NCI-H1930 (cell line): Measurements from ENCODE around the gene FHAD1.
"Not testable (repeated sequence)": the region's sequence is repeated elsewhere in the genome, so short reads cannot be mapped to it uniquely, and the experiment has no call there.

Source experiments
- DNase-seq, 2 experiments: peaks; one replicate each; lab custom pipeline; 2025; lab: John Stamatoyannopoulos, UW

The FHAD1 gene

DNA sequence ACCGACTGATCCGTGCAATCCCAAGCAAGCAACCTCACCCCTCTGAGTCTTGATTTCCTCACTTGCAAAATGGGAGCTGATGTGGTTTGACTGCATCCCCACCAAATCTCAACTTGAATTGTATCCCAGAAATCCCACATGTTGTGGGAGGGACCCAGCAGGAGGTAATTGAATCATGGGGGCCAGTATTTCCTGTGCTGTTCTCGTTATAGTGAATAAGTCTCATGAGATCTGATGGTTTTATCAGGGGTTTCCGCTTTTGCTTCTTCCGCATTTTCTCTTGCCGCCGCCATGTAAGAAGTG, 58.4 kb downstream of the FHAD1 start:
- no peak for DNase-seq

DNA sequence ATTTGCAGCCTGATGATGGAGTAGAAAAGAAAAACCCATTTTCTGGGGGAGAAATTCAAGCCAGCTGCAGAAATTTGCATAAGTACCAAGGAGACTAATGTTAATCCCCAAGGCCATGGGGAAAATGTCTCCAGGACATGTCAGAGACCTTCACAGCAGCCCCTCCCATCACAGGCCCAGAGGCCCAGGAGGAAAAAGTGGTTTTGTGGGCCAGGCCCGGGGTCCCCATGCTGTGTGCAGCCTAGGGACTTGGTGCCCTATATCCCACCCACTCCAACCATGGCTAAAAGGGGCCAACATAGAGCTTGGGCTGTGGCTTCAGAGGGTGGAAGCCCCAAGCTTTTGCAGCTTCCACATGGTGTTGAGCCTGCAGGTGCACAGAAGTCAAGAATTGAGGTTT, 59.3 kb downstream of the FHAD1 start:
- DNase-seq = not testable (repeated sequence)

DNA sequence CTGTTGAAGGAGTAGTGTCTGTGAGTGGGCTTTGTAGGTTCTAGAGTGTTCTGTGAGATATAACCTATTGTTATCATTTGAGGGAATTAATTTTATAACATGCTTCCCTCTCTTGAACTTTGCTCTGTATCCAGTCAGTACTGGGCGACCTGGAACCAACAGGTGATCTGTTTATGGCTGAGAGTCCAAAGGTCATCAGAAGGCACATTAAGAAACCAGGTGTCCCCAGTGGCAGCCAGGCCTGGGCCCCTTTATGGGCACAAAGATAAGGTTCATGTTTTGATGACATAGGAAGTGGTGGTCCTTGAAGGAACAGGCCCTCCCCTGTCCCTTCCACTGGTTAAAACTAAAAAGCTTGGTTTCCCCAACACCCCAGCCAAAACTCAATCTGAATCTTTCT, 61.1 kb downstream of the FHAD1 start:
- no peak for DNase-seq

DNA sequence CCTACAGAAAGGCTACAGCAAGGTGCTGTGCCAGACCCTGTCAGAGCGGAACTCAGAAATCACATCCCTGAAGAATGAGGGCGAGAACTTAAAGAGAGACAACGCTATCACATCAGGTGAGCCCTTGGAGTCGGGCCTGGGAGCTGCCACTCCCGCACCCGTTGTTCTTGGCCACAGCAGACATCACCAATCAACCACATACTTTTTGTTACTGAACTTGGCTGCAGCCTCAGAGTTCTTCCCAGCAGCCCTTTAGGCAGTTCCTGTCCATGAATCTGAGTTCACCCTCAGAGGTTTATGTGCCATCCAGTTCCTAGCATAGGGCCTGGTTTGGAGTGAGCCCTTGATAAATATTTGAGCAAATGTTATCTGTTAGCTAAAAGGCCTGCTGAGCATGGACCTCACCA, 61.6 kb downstream of the FHAD1 start:
- no peak for DNase-seq

DNA sequence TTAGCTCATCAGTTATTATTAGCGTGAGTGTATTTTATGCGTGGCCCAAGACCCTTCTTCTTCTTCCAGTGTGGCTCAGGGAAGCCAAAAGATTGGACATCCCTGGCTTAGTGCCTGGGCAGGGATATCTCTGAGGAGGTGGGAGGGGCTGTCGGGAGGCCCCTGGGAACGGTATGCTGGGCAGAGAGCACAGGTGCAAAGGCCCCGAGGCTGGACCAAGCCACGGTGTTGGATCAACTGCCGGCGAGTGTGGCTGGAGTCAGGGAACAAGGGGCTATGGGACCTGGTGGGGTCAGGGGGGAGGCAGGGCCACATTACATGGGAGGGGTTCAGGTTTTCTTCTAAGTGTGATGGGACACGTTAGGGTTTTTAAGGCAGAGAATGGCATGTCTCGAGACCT, 62.7 kb downstream of the FHAD1 start:
- no peak for DNase-seq

DNA sequence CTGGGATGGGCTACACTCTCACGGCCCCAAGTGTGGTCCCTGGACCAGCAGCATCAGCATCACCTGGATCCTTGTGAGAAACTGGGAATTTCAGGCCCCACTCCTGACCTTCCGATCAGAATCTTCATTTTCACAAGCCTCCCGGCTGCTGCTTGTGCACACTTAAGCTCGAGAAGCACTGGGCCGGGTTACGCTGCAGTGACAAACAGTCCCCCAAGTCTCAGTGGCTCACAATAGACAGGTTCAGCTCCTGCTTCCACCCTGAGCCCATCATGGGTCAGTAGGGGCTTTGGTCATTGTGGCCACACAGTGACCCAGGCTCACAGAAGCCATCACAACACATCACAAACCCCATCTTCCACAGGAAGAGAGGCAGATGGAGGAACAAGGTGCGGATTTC, 63.5 kb downstream of the FHAD1 start:
- no peak for DNase-seq

DNA sequence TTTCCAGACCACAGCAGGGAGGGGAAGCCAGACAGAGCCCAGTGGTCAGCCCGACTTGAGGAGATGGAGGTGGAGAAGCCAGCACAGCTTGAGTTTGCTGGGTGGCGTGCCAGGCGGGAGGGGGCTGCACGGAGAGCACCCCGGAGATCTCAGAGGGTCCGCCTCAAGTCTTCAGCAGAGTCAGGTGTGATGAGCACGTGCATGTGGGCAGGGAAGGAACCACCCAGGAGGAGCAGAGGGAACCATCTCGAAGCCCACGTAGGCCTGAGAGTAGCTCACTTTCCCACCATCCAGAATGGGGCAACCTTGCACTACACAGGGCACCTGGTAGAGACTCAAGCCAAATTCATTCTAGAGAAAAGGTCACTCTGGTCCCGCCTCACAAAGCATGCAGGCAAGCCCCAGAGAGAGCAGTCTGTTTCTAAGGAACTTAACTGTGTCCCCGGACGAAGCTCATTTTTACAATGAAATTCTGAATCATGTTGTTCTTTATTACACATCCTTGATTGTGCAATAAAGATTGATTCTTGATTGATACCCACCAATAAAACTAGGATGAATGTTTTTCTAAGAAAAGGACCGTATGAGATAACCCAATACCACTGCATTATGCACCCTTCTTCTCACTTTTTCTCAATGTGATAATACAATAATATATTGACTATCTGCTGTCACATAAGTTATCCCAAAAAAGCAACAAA, 64.2 kb downstream of the FHAD1 start:
- DNase-seq = no peak

DNA sequence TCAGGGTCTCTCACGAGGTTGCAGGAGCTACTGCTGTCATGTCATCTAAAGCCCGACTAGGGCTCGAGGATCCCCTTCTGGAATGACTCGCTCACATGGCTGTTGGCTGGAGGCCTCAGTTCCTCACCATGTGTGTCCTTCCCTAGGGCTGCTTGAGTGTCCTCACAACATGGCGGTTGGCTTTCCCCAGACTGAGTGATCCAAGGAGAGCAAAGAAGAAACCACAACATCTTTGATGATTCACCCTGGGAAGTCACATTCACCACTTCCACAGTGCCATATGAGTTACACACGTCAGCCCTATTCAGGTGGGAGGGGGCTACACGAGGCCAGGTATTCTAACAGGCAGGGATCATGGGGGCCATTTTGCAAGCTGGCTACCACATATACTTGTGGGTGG, 64.9 kb downstream of the FHAD1 start:
- no peak for DNase-seq

DNA sequence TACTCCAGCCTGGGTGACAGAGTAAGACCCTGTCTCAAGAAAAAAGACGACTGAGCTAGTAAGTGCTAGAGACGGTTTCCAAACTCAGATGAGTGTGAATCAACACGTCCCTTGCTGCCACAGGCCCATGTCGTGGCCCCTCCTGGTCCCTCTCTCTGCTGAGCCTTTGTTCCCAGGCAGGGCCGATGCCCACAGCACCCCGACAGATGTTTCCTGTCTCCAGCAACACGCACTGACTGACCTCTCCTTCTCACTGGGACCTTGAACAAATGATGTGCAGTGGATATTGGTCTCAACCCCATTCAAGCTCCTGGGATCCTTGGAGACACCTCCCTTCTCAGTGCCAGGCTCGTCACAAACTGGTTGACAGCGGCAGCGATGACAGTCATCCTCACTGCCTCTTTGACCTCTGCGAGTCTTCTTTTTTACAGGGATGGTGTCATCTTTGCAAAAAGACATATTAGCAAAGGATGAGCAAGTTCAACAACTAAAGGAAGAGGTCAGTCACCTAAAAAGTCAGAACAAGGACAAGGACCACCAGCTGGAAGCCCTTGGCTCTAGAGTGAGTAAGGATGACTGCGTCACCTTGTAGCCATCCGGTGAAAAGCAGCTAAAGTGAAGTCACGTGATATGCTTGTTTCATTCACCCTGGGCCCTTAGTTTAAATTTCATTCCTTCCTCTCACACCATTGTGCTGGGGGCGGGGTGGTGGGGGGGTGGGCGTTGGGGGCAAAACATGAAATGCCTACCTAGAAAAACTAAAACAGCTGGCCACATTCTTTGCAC, 65.8 kb downstream of the FHAD1 start:
- no peak for DNase-seq

DNA sequence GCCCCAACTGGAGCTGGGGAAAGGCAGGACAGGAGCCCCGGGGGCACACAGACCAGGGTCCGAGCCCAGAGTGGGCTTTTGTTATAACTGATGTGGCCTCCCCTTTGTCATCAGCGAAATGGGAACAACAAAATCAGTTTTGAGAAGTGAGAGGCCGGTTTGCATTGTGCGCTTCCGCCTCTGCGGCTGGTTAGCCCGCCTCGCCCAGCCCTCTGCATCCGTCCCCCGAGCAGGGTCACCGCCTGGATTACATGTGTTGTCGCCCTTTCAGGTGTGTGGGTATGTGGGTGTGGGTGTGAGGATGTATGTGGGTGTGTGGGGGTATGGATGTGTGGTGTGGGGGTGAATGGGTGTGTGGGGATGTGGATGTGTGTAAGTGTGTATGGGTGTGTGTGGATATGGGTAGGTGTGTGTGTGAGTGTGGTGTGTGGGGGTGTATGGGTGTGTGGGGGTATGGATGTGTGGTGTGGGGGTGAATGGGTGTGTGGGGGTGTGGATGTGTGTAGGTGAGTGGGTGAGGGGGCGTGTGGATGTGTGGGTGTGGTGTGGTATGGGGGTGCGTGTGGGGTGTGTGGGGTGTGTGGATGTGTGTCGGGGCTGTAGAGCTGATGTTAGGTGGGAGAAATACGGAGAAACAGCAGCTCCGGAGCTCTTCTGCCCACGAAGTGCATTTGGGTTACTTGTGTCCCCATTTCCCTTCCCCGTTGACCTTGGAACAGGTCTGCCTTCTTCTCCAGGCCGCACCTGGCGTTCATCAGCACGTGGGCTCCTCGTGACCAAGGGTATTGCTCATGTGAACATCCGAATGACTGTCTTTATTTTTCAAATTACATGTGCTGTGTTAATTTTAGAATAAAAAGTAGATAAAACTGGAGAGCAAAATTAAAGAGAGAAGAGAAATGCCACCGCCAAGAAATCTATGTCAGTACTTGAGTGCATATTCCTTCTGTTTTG, 67.6 kb downstream of the FHAD1 start:
- no peak for DNase-seq

DNA sequence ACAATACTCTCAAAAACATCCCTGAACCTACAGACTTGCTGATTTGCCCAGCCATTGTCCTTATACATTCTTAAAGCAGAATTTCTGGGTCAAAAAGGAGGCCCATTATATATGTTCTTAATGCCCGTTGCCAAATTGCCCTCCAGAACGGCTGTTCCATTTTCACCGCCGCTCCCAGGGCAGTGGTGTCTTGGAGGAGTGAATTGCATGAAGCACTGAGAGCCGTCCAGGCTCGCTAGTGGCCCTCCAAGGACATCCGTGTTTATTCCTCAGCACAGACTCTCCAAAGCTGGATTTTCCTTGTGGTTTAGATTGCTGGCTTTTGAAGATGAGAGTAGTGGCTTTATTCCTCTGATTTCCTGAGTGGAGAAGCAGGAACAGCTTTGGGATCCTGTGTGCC, 68.8 kb downstream of the FHAD1 start:
- no peak for DNase-seq

DNA sequence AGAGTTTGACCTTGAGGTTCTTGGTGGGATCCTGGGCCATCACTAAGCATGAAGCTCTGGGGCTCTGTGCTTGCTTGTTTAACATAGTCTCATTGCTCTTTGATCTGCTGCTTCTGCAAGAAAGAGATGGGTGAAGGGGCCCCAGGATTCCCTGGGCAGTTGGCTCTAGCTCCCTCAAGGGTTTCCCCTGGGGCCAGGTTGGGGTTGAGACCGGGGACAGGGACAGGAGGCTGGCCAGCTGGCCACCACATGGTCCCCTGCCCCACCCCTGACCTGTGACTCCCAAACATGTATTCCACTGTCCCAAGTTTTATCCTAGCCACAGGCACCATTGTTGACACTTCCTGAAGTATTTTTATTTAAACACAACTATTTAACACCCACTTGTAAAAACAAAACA, 69.5 kb downstream of the FHAD1 start:
- DNase-seq = no peak

DNA sequence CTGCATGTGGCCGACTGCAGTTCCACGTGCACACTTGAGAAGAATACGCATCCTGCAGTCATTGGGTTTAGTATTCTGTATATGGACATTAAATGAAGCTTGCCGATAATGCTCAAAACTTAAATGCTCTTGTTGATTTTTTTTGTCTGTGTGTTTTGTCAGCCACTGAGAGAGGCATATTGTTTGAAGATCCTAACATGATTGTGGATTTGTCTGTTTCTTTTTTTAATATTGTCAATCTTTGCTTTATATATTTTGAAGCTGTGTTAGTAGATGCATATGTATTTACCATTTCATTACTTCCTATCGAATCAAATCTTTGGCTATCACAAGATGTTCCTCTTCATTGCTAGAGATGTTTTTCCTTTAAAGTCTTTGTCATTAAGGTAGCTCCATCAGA, 73.2 kb downstream of the FHAD1 start:
- DNase-seq = no peak

DNA sequence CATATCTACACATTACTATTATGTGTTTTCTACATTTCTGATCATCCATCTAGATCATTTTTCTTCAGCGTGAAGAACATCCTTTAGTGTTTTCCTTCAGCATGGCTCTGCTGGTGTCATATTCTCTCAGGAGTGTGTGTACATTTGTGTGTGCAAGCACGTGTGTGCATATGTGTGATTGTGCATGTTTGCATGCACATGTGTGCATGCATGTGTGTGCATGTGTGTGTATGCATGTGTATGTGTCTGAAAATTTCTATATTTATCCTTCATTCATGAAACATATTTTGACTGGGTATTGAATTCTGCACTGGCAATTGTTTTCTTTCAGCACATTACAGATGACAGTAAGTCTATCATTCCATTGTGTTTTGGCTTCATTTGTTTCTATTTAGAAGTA, 74.6 kb downstream of the FHAD1 start:
- no peak for DNase-seq

DNA sequence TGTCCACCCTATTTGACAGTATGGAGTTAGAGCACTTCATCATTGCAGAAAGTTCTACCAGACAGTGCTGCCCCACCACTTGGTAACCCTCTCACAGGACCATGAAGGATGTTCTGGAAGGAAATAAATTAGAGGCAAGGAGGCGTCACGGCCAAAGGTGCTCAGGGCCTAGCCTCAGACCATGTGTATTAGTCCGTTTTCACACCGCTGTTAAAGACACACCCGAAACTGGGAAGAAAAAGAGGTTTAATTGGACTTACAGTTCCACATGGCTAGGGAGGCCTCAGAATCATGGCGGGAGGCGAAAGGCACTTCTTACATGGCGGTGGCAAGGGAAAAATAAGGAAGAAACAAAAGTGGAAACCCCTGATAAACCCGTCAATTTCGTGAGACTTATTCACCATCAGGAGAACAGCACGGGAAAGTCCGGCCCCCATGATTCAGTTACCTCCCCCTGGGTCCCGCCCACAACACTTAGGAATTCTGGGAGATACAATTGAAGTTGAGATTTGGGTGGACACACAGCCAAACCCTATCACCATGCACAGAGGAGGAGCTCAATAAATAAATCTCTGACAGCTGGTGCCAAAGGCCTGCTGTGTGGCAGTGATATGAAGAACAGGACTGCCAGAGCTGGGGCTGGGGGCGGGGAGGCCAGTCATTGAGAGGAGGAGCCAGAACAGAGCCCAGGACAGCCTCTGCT, 75.8 kb downstream of the FHAD1 start:
- no peak for DNase-seq

DNA sequence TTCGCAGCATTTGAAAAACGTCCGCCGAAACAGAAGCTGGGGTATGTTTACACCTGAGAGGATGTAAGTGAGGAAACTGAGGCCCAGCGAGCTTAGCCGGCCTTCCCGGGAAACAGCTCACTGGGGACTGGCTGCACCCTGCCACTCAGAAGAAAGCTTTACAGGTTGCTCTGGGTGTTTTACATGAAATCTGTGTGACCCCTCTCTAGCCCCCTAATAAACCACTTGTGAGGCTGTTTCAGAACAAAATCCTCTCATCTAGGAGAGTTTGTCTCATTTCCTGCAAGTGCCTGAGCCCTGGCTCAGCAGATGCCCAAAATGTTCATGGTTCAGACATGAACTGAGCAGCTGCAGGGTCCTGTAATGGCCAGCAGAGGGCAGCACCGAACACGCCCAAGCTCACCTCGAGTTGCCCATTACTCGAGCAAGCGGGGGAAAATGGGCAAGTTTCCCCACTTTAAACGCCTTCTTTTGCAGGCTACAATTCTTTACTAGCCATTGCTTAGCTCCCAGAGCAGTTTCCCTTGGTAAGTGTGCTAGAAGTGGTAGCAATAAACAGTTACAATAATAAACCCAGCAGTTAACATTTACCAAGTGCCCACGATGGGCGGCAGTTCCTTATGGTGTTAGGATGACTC, 76.4 kb downstream of the FHAD1 start:
- DNase-seq = peak; percentile 47 to 64

DNA sequence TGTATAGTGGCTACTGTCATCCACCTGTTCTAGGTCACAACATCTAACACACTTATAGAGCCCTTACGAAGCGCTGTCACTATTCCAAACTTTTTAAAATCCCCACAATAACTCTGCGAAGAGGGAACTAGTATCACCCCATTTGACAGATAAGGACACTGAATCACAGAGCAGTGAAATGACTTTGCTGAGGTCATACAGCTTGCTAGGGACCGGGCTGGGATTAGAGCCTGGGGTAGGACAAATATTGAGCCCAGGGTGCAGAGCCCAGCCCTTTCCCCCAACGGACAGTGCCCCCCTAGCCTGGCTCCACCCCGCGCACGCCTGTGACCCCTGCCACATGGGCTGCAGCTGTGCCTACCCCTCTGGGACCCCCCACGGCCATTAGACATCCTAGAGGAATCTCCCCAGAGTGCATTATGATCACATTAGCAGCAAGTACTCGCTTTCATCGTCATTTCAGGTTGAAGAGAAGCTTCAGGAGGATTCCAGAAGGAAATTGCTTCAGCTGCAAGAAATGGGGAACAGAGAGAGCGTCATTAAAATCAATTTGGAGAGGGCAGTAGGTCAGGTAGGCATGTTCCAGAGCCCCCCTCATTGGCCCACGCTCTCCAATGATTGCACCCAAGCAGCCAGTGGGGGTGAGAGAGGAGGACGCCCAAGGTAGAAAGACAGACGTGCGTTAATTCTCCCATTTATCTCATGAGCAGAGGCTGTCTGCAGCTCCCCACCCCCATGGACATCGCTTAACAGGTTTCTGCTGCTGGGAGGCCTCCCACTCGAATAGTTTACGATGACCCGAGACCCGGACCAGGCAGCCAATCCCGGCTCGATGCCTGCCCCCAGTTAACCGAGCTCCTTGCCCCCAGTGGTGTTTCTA, 77.2 kb downstream of the FHAD1 start:
- DNase-seq = no peak

DNA sequence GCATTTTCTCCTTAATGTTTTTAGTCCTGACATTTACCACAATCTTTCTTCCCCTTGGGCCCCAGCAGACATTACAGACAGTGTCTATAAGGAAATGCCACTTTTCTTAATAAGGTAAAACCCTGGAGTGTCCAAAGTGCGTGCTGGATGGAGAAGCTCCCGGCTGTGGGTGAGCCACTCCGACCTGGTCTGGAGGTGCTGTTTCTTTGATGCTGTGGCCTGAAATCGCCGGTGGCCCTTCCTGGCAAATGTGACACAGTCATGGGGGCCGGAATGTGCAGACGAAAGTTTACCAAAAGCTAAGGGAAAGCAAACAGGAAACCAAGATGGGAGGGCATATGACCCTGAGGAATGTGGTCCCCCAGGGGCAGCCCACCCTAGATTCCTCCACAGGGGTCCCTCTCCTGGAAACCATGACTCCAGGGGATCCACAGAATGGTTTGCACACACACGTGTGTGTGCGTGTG, 77.9 kb downstream of the FHAD1 start:
- no peak for DNase-seq

DNA sequence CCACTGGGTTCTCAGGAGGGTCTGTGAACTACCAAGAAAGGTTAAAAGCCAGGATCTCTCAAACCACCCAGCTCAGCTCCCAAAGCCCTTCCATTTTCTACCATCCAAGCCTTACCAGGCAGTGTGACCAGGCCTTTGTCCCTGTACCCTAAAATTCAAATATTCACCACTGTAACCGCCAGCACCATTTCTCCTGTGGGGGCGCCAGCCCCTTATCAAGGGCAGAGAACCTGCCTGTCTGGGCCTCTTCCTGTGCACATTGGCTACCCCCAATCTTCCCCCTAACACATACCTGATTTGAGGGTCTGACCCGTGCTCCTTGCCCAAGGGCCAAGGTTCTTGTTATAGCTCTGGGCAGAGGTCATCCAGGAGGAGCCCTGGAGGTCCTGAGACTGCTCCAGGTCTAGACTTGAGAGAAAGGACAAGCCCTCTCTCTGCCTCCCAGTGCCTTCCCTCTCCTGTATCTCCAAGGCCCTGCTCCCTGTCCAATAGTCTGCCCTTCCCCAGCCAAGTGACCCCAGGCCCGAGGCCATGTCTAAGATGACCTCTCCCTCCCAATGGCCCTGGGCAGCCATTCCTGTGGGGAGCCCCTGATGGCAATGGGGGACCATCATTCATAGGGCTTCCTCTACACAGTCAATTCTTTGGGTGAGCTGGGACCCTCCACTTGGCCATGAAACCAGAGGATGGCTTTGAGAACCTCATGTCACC, 78.5 kb downstream of the FHAD1 start:
- no peak for DNase-seq
